Measurements from ENCODE around the gene GPALPP1. TPM values are rescaled to one million over a fixed set of nuclear protein-coding genes. Genes with fewer than 3 reads are reported as not detected.

GPALPP1 gene
- polyA plus RNA-seq, 1 of the 3 experiments (the other 2 are of a cell fraction) = 11.7 TPM

DNA sequence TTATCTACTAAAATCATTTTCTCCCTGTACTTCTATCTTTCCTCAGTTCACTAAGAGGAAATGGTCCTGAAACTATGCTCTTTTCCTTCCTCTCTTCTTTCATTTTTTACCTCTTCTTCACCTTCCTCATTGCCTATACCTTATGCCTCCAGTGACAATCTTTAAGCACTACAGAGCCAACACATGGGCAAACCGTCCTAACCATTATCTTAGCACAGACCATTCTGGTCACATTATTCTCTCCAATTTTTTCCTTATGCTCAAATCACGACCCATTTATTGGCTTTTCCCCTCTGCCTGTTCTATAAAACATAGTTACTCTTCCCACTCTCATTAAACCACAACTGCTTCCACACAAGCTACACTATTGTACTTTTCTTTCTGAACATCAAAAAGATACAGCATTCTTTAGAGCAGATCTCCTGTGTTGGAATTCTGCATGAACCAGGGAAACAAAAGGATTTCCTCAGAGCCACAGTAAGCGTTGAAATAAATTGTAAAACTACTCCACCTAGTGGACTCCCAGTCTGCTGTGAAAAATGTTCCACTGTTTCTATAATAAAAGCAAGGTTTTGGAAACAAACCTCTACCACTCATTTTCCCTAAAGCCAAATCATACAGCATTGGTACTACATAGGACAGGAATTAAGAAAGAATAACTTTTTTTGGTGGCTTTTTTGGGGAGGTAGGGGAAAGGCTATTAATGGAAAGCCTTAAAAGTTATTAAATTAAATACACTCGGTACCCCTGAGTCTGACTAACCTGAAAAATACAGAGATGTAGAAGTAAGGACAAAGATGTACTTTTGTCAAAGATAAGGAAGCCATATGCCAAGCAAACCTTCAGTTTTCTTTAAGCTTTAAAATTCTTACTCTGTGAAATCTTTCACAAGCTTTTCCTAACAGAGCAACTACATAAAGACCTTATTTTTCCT lies 19.5 kb upstream of the GPALPP1 start (continued):
- TF ChIP-seq REST (IDR thresholded peaks at IDR 0.05; ENCODE audit: low read depth, low read length) = no peak
- TF ChIP-seq FOXJ3 (CRISPR knock-in tag; IDR thresholded peaks at IDR 0.05) = no peak
- no peak for TF ChIP-seq EZH2phosphoT487 (IDR thresholded peaks at IDR 0.05; ENCODE audit: borderline replicate concordance, low read depth)
- TF ChIP-seq TEAD4 (IDR thresholded peaks at IDR 0.05; ENCODE audit: borderline replicate concordance, insufficient read depth) = no peak

DNA sequence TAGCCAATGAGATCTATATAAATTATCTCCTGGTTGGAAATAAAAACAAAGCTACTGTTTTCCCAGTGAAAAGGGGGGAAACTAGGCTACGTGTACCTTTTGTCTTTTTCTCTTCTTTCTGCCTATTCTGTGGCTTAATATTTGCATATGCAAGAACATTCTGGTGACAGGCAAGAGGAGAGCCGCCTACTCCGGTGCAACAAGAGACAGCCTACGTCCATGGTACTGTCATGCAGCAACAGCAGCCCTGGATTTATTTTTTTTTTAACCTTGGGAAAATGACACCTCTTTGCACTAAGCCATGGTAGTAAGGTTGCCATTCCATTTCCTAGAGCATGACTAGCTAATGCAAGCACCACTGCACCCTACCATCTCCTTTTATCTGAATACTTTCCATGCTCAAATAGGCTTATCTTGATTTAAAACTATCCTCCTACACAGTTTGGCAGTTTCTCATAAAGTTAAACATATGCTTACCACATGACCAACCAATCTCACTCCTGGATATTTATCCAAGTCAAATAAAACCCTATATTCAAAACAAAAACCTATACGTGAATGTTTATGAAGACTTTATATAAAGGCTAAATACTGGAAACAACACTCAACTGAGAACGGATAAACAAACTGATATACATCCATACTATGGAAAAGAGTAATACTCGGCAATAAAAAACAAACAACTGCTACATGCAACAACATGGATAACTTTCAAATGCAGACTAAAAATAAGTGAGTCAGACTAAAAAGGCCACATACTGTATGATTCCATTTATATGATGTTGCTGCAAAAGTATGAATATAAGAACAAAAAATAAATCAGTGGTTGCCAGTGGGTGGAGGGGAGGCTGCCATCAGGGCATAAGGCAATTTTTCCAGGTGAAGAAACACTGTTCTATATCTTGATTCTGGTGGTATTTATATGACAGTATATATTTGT lies 17.4 kb upstream of the GPALPP1 start:
- Histone ChIP-seq H2AFZ (ENCODE audit: low read depth) (no peak overlapping the region), H3K27me3 (ENCODE audit: insufficient read depth) (no peaks in the 10 kb centered on the region), H3K36me3 (replicated peaks in 1 of 2; ENCODE audit: control insufficient read depth in 1 of 2, insufficient read depth in 2 of 2, low read length in 1 of 2) (peaks cover 0 to 53% of the 10 kb centered on the region in 2 experiments), H3K27ac (ENCODE audit: low read depth in 2 of 2, low read length in 1 of 2) (peak overlapping the region in 1 of 2 experiments; percentile 9; a peak in 1 of 4 replicates), H3K4me3 (ENCODE audit: low read depth in 2 of 2, low read length in 1 of 2) (no peak overlapping the region), H4K20me1 (ENCODE audit: insufficient read depth) (no peaks in the 10 kb centered on the region), H3K9me3 (no peaks in the 10 kb centered on the region), H3K9me2 (no peaks in the 10 kb centered on the region), H3K9ac (no peak overlapping the region), H3K4me2 (no peak overlapping the region), H3K79me2 (ENCODE audit: insufficient read depth) (peaks cover 20% of the 10 kb centered on the region; the same call in 1 of the 2 replicates), H3K4me1 (ENCODE audit: control insufficient read depth in 1 of 2, insufficient read depth in 2 of 2, low read depth in 1 of 2, low read length in 1 of 2) (peaks cover 0 to 17% of the 10 kb centered on the region in 2 experiments; a peak in 2 of 4 replicates), H3F3A (replicated peaks; ENCODE audit: insufficient read depth) (peaks cover 8% of the 10 kb centered on the region)
- TF ChIP-seq, protein P1, sequence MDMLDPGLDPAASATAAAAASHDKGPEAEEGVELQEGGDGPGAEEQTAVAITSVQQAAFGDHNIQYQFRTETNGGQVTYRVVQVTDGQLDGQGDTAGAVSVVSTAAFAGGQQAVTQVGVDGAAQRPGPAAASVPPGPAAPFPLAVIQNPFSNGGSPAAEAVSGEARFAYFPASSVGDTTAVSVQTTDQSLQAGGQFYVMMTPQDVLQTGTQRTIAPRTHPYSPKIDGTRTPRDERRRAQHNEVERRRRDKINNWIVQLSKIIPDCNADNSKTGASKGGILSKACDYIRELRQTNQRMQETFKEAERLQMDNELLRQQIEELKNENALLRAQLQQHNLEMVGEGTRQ (IDR thresholded peaks at IDR 0.05; ENCODE audit: borderline replicate concordance, low read depth, low read length) = no peak
- no peak for TF ChIP-seq REST (IDR thresholded peaks at IDR 0.05; ENCODE audit: low read depth, low read length)
- no peak for TF ChIP-seq RCOR1 (IDR thresholded peaks at IDR 0.05; ENCODE audit: low read length)
- TF ChIP-seq, protein P2, sequence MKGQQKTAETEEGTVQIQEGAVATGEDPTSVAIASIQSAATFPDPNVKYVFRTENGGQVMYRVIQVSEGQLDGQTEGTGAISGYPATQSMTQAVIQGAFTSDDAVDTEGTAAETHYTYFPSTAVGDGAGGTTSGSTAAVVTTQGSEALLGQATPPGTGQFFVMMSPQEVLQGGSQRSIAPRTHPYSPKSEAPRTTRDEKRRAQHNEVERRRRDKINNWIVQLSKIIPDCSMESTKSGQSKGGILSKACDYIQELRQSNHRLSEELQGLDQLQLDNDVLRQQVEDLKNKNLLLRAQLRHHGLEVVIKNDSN (IDR thresholded peaks at IDR 0.05; ENCODE audit: borderline replicate concordance, low read depth) = no peak
- TF ChIP-seq TAF1 (IDR thresholded peaks at IDR 0.05; ENCODE audit: borderline replicate concordance, low read depth, low read length) = no peak
- no peak for TF ChIP-seq FOSL2 (IDR thresholded peaks at IDR 0.05; ENCODE audit: borderline replicate concordance, low read depth)
- TF ChIP-seq ZBTB33 (IDR thresholded peaks at IDR 0.05; ENCODE audit: borderline replicate concordance, low read depth) = no peak
- no peak for TF ChIP-seq FOXJ3 (CRISPR knock-in tag; IDR thresholded peaks at IDR 0.05)
- TF ChIP-seq GATA2 (CRISPR knock-in tag; IDR thresholded peaks at IDR 0.05) = no peak
- TF ChIP-seq TCF12 (IDR thresholded peaks at IDR 0.05) = no peak
- ChIA-PET CTCF (interaction anchor here (0.6 to 3.7 kb wide), 8 partner anchors 17 to 491 kb away, joined by 3 to 26 read pairs (median 7); no protein-coding TSS in a partner anchor), POLR2A (no interaction called here)
- DNase-seq = no peak
- 92% methylated on average over 7 of the region's 7 CpGs for WGBS (ENCODE audit: low lambda C conversion rate)
